ENCODE data around the gene PI4K2A.

PI4K2A gene

GRCh38 chr10:97705006-97705670 lies 64.7 kb downstream of the PI4K2A start:
- H3K4me2 ChIP-seq (ENCODE audit: low read length) = no peak overlapping the region
- TF ChIP-seq CTCF (IDR thresholded peaks at IDR 0.05; ENCODE audit: low read length) = no peak
- TF ChIP-seq EZH2 (IDR thresholded peaks at IDR 0.05; ENCODE audit: borderline replicate concordance, low read length) = no peak

GRCh38 chr10:97707134-97707861 lies 66.8 kb downstream of the PI4K2A start:
- H3K9ac ChIP-seq (ENCODE audit: low read length) = no peak overlapping the region

More at GRCh38 chr10:97705006-97705670, 64.7 kb downstream of the PI4K2A start:
- Histone ChIP-seq H3K4me3 (ENCODE audit: low read depth, low read length, poor library complexity, severe bottlenecking) (no peak overlapping the region), H3K79me2 (ENCODE audit: insufficient read depth, low read length) (no peaks in the 10 kb centered on the region), H4K20me1 (ENCODE audit: insufficient read depth, low read length) (no peaks in the 10 kb centered on the region), H3K9me2 (ENCODE audit: low read depth, low read length) (no peaks in the 10 kb centered on the region), H3K27ac (ENCODE audit: low read depth, low read length, poor library complexity, severe bottlenecking) (no peak overlapping the region), H3K27me3 (ENCODE audit: insufficient read depth, low read length) (no peaks in the 10 kb centered on the region), H3K9me3 (ENCODE audit: low read length) (no peaks in the 10 kb centered on the region), H3K36me3 (ENCODE audit: insufficient read depth, low read length) (no peaks in the 10 kb centered on the region), H3F3A (ENCODE audit: insufficient read depth, low read length) (no peaks in the 10 kb centered on the region), H2AFZ (ENCODE audit: low read length) (no peak overlapping the region), H3K9ac (ENCODE audit: low read length) (no peak overlapping the region), H3K4me1 (ENCODE audit: insufficient read depth, low read length, severe bottlenecking) (no peaks in the 10 kb centered on the region)

GRCh38 chr10:97708167-97708566 lies 67.7 kb downstream of the PI4K2A start:
- no peak for TF ChIP-seq CTCF (IDR thresholded peaks at IDR 0.05; ENCODE audit: low read length)
- TF ChIP-seq EZH2 (IDR thresholded peaks at IDR 0.05; ENCODE audit: borderline replicate concordance, low read length) = no peak
- H3K9ac ChIP-seq (ENCODE audit: low read length) = no peak overlapping the region
- H3K79me2 ChIP-seq (ENCODE audit: insufficient read depth, low read length) = no peaks in the 10 kb centered on the region
- H4K20me1 ChIP-seq (ENCODE audit: insufficient read depth, low read length) = no peaks in the 10 kb centered on the region
- no peaks in the 10 kb centered on the region for H3K4me1 ChIP-seq (ENCODE audit: insufficient read depth, low read length, severe bottlenecking)
- H3K4me2 ChIP-seq (ENCODE audit: low read length) = no peak overlapping the region
- H3K36me3 ChIP-seq (ENCODE audit: insufficient read depth, low read length) = no peaks in the 10 kb centered on the region
- no peak overlapping the region for H3K4me3 ChIP-seq (ENCODE audit: low read depth, low read length, poor library complexity, severe bottlenecking)
- H3F3A ChIP-seq (ENCODE audit: insufficient read depth, low read length) = no peaks in the 10 kb centered on the region
- no peaks in the 10 kb centered on the region for H3K9me3 ChIP-seq (ENCODE audit: low read length)
- no peak overlapping the region for H3K27ac ChIP-seq (ENCODE audit: low read depth, low read length, poor library complexity, severe bottlenecking)
- no peak overlapping the region for H2AFZ ChIP-seq (ENCODE audit: low read length)
- no peaks in the 10 kb centered on the region for H3K9me2 ChIP-seq (ENCODE audit: low read depth, low read length)
- no peaks in the 10 kb centered on the region for H3K27me3 ChIP-seq (ENCODE audit: insufficient read depth, low read length)

More at GRCh38 chr10:97707134-97707861, 66.8 kb downstream of the PI4K2A start:
- Histone ChIP-seq H3K9me2 (ENCODE audit: low read depth, low read length) (no peaks in the 10 kb centered on the region), H4K20me1 (ENCODE audit: insufficient read depth, low read length) (no peaks in the 10 kb centered on the region), H2AFZ (ENCODE audit: low read length) (no peak overlapping the region), H3K79me2 (ENCODE audit: insufficient read depth, low read length) (no peaks in the 10 kb centered on the region), H3K27ac (ENCODE audit: low read depth, low read length, poor library complexity, severe bottlenecking) (no peak overlapping the region), H3K9me3 (ENCODE audit: low read length) (no peaks in the 10 kb centered on the region), H3K4me1 (ENCODE audit: insufficient read depth, low read length, severe bottlenecking) (no peaks in the 10 kb centered on the region), H3K4me3 (ENCODE audit: low read depth, low read length, poor library complexity, severe bottlenecking) (no peak overlapping the region), H3K27me3 (ENCODE audit: insufficient read depth, low read length) (no peaks in the 10 kb centered on the region), H3K36me3 (ENCODE audit: insufficient read depth, low read length) (no peaks in the 10 kb centered on the region), H3F3A (ENCODE audit: insufficient read depth, low read length) (no peaks in the 10 kb centered on the region), H3K4me2 (ENCODE audit: low read length) (no peak overlapping the region)
- no peak for TF ChIP-seq CTCF (IDR thresholded peaks at IDR 0.05; ENCODE audit: low read length)
- no peak for TF ChIP-seq EZH2 (IDR thresholded peaks at IDR 0.05; ENCODE audit: borderline replicate concordance, low read length)
